ENCODE measurements around the gene ZC3H12D.

The ZC3H12D gene

DNA sequence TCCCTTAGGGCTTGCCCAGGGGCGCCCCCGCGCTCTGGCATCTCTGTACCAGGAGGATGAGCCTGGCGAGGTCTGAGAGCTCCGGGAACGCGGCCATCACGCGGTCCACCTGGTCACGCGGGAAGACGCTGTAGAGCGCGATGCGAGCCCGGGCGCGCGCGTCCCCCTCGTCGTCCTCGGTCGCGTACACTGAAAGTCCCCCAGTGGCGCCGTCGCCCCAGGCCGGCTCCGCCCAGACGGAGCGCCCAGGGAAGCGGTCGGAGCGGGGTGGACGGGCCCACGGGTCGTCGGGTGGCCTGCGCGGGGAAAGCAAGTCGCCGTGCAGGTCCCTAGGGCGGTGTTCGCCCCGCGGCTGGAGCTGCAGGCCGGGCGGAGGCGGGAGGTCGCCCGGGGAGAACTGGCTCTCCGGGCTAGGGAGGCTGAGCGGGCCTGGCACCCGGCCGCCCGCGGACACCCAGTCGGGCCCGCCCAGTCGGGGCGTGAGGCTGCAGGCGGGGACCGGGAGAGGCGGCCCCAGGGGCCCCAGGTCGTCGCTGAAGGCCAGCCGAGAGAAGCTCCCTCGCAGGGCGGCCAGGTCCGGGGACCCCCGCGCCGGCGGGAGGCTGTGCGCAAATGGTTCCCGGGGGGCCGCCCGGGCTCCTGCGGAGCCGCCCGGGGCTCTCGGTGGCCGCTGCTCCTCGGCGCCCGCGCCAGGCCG, 34.0 kb downstream of the ZC3H12D start:
- no peak overlapping the region for H3K27ac ChIP-seq
- no peak for TF ChIP-seq ZFX (IDR thresholded peaks at IDR 0.05)
- TF ChIP-seq, protein P1, sequence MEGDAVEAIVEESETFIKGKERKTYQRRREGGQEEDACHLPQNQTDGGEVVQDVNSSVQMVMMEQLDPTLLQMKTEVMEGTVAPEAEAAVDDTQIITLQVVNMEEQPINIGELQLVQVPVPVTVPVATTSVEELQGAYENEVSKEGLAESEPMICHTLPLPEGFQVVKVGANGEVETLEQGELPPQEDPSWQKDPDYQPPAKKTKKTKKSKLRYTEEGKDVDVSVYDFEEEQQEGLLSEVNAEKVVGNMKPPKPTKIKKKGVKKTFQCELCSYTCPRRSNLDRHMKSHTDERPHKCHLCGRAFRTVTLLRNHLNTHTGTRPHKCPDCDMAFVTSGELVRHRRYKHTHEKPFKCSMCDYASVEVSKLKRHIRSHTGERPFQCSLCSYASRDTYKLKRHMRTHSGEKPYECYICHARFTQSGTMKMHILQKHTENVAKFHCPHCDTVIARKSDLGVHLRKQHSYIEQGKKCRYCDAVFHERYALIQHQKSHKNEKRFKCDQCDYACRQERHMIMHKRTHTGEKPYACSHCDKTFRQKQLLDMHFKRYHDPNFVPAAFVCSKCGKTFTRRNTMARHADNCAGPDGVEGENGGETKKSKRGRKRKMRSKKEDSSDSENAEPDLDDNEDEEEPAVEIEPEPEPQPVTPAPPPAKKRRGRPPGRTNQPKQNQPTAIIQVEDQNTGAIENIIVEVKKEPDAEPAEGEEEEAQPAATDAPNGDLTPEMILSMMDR (conservative IDR thresholded peaks at IDR 0.05), result no peak

DNA sequence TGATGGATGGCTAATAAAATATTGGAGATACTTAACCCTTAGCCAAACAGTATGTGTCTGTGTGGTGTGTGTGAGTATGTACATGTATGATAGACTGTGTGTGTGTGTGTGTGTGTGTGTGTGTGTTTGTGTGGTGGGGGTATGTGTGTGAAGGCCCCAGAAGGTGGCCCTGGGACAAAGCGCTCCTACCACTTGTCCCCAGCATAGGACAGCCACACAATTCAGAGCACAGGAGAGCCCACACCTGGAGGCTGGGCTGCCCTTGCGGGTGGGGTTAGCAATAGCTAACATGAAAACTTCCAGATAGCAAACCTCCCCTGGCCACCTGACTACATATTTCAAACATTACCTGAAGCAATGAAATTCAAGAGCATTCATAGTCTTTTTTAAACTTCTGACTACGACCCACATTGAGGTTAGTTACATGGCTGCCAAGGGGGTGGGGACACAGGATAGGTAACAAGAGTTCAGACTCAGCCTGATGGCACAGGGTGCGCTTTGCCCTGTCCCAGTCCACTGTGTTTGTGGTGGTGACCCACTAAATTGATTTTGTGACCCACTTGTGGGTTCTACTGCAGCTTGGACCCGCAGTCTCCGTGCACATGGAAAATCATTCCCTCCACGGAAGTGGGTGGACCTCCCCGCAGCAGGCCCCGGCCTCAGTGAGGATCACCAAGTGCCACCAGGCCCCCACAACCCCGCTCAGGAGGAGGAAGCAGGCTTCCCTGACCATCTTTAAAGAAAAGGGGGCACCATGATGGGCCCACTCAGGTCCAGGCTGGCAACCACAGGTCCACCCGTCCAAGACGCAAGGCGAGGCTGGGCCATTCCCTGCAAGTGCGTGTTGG, 34.8 kb downstream of the ZC3H12D start:
- no peak overlapping the region for H3K27ac ChIP-seq
- TF ChIP-seq, protein P1 (conservative IDR thresholded peaks at IDR 0.05), result no peak
- no peak for TF ChIP-seq ZFX (IDR thresholded peaks at IDR 0.05)

DNA sequence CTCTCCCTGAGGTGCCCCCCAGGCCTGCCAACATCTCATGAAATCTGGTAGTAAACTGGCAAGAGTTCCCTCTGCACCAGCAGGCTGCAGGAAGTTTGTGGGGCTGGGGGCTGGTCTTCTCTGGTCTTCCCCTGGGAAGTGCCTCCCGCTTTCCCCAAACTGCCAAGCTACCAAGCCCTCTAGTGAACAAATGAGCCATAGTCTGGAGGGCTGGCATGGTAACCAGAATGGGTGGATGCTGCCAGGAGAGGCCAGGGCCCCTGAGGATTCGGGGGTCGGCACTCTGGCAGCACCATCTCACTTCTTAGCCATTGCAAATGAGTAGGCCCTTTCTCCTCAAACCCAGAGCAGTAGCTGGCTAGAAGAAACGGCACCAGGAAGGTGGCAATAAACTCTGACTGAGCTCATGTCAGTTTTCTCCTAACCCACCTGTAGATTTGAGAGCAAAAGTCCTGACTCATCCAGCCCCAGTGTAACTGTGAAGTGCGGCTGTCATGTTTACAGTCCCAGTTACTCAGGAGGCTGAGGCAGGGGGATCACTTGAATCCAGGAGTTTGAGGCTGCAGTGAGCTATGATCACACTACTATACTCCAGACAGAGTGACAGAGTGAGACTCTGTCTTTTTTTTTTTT, 35.9 kb downstream of the ZC3H12D start:
- TF ChIP-seq, protein P1 (conservative IDR thresholded peaks at IDR 0.05), result no peak
- TF ChIP-seq ZFX (IDR thresholded peaks at IDR 0.05), result no peak
- H3K27ac ChIP-seq, result no peak overlapping the region

DNA sequence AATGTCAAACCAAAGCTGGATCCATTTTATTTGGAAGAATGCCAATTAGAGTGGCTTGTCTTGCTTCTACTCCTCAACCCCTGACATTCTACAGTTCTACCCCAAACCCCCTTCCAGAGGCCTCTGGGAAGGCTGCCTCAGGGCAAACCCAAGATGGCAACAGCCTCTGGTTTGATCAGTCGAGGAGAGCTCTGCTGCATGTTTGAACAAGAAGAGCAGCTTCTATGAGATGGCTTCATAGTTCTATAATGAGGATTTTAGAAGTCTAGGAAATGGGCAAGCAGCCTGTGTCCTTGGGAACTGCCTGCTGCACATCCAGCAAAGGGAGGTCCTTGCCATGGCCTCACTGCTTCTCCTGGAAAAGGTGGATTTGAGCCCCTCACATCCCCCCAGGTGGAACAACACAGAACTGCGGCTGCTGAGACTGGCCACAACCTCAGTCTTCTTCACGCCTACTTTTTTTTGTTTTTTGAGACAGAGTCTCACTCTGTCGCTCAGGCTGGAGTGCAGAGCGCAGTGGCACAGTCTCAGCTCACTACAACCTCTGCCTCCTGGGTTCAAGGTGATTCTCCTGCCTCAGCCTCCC, 37.9 kb downstream of the ZC3H12D start:
- H3K27ac ChIP-seq, result no peak overlapping the region
- TF ChIP-seq ZFX (IDR thresholded peaks at IDR 0.05), result no peak
- TF ChIP-seq, protein P1 (conservative IDR thresholded peaks at IDR 0.05), result no peak

DNA sequence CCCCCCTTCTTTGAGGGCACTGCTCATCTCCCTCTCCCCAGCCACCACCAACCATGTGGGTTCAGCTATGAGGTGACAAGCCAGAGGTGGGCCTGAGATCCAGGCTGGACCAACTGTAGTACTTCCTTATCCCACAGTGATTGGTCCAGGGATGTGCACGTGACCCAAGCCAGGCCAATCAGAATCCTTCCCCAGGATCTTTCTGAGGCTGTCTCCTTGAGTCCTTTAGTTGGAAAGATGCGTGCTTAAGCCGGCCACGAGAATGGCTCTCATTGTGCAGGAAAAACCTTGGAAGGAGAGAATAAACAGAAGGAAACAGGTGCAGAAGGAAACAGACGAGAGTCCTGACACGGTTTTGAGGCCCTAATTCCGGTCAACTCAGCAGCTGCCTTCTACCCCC, 39.2 kb downstream of the ZC3H12D start:
- H3K27ac ChIP-seq, result 0 out of 2 replicates have a peak overlapping the region, but pooled peaks have one; percentile 8
- no peak for TF ChIP-seq ZFX (IDR thresholded peaks at IDR 0.05)
- TF ChIP-seq, protein P1 (conservative IDR thresholded peaks at IDR 0.05), result no peak

DNA sequence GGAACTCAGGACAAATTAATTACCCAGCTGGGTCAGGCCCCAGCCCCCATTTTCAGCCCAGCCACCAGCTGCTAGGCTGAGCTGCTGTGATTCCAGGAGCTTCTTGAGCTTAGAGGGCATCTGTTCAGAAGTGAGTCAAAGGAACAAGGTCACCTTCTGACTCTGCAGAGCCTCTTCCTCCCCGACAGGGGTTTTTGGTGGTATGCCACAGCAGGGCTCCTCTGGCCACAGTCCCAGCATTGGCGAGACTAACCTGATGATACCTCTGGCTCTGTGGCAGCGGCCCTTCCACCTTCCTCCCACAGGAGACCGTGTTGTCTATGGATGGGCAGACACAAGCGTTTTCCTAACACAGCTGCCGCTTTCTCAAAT, 39.7 kb downstream of the ZC3H12D start:
- TF ChIP-seq, protein P1 (conservative IDR thresholded peaks at IDR 0.05), result no peak
- no peak for TF ChIP-seq ZFX (IDR thresholded peaks at IDR 0.05)
- H3K27ac ChIP-seq, result peak overlapping the region; percentile 8; the same call in 1 of the 2 replicates

DNA sequence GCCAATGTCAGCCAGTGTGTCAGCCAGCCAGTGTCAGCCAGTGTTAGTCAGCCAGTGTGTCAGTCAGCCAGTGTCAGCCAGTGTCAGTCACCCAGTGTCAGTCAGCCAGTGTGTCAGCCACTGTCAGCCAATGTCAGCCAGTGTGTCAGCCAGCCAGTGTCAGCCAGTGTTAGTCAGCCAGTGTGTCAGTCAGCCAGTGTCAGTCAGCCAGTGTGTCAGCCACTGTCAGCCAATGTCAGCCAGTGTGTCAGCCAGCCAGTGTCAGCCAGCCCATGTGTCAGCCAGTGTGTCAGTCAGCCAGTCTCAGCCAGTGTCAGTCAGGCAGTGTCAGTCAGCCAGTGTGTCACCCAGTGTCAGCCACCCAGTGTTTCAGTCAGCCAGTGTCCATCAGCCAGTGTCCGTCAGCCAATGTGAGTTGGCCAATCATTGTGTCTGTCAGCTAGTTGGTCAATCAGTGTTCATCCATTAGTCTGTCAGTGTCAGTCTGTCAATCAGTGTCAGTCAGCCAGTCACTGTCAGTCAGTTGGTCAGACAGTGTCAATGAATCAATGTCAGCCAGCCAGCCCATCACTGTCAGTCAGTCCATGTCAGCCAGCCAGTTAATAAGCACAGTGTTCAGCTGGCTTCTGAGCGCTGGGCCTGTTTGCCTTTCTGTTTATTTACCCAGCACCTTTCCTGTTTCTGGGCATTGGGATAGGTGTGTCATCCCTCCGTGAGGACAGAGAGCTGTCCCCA, 40.3 kb downstream of the ZC3H12D start:
- H3K27ac ChIP-seq, result peak overlapping the region; percentile 8; the same call in 1 of the 2 replicates

Measured in C4-2B (cell line).